Right forelimb (tissue), 1 donor: ENCODE results near the gene NUDT16.

Source experiments
- DNase-seq: peaks from one replicate; pipeline ENCODE4 v3.0.0-alpha.2; 2018

NUDT16 gene

GRCh38 chr3:131386429-131387165 is 5.0 kb downstream of the NUDT16 start:
- DNase-seq = no peak

GRCh38 chr3:131387796-131388489 is 6.4 kb downstream of the NUDT16 start:
- no peak for DNase-seq

- DNase-seq = no peak
These were observed 6.9 kb downstream of the NUDT16 start for GRCh38 chr3:131388490-131388799.

- DNase-seq = no peak
These were observed 8.8 kb downstream of the NUDT16 start for GRCh38 chr3:131390331-131390730.

GRCh38 chr3:131393051-131393450 is 11.5 kb downstream of the NUDT16 start:
- DNase-seq = no peak

- no peak for DNase-seq
These were observed 12.3 kb downstream of the NUDT16 start for GRCh38 chr3:131393868-131394267.

GRCh38 chr3:131394400-131394799 is 12.8 kb downstream of the NUDT16 start:
- no peak for DNase-seq

- no peak for DNase-seq
These were observed 14.6 kb downstream of the NUDT16 start for GRCh38 chr3:131396170-131396569.

- DNase-seq = no peak
These were observed 16.3 kb downstream of the NUDT16 start for GRCh38 chr3:131397889-131398288.

- no peak for DNase-seq
These were observed 20.4 kb downstream of the NUDT16 start for GRCh38 chr3:131401978-131402377.

GRCh38 chr3:131402391-131403039 is 20.9 kb downstream of the NUDT16 start:
- DNase-seq = no peak

- no peak for DNase-seq
These were observed 21.8 kb downstream of the NUDT16 start for GRCh38 chr3:131403216-131403895.

- DNase-seq = no peak
These were observed 23.8 kb downstream of the NUDT16 start for GRCh38 chr3:131405411-131405810.

- no peak for DNase-seq
These were observed 24.7 kb downstream of the NUDT16 start for GRCh38 chr3:131406274-131406673.

GRCh38 chr3:131417751-131418150 is 36.2 kb downstream of the NUDT16 start:
- DNase-seq = no peak

- no peak for DNase-seq
These were observed 39.7 kb downstream of the NUDT16 start for GRCh38 chr3:131421301-131421700.

GRCh38 chr3:131421957-131422498 is 40.5 kb downstream of the NUDT16 start:
- DNase-seq = no peak

GRCh38 chr3:131427226-131427625 is 45.7 kb downstream of the NUDT16 start:
- no peak for DNase-seq

- DNase-seq = no peak
These were observed 50.2 kb downstream of the NUDT16 start for GRCh38 chr3:131431754-131432153.

GRCh38 chr3:131432441-131432840 is 50.9 kb downstream of the NUDT16 start:
- DNase-seq = no peak

GRCh38 chr3:131435000-131435399 is 53.4 kb downstream of the NUDT16 start:
- DNase-seq = no peak
